Measurements from ENCODE around the gene SYNE2. TPM values are rescaled to one million over a fixed set of nuclear protein-coding genes. Genes with fewer than 3 reads are reported as not detected.

Gene SYNE2
- total and polyA plus RNA-seq, 10 of the 15 experiments (the other 5 are each of a cell fraction or from before 2014, with no cell fraction given) = 2.1 to 52.7 (median 38.1) TPM

DNA sequence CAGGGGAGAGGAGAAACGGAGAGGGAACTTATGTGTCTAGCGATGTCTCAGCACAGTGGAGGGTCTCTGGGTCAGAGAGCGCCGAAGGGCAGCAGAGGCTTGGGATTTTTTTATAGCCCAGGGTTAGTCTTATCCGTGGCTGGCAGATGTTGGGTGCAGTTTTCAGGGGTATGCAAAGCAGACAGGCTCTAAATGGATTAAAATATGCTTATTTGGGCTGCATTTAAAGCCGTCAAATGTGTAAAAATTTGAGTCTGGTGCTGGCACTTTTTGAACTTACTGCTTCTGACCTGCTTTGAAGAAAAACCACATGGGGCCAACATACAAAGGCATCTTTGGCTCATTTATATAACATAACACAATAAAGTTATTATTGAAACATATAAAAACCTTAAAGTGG, 262.6 kb downstream of the SYNE2 start:
- ATAC-seq (no peak), FAIRE-seq (no peak), DNase-seq (ENCODE audit: low read depth, low spot score) (no peak)
- ChIA-PET SMC1A (ENCODE audit: uncharacterized antibody, unreplicated experiment) (no interaction called here), POLR2A (no interaction called here), RAD21 (ENCODE audit: unreplicated experiment) (interaction anchor here (1.4 kb wide), 1 partner anchor 153 kb away, joined by 3 read pairs; no protein-coding TSS in a partner anchor), CTCF (interaction anchor here (1.3 kb wide), 1 partner anchor 188 kb away, joined by 3 read pairs; no protein-coding TSS in a partner anchor)
- Histone ChIP-seq H3K27ac (ENCODE audit: control insufficient read depth, insufficient read depth) (no peak overlapping the region), H3K79me2 (ENCODE audit: control insufficient read depth, insufficient read depth, low read length) (no peaks in the 10 kb centered on the region), H3K9me3 (replicated peaks; ENCODE audit: control insufficient read depth, insufficient read depth, low read length) (no peaks in the 10 kb centered on the region), H3K4me2 (ENCODE audit: control insufficient read depth, insufficient read depth) (no peak overlapping the region), H4K20me1 (ENCODE audit: control insufficient read depth, insufficient read depth) (no peaks in the 10 kb centered on the region), H3K9ac (ENCODE audit: control insufficient read depth, insufficient read depth, low read length) (no peak overlapping the region), H3K4me1 (ENCODE audit: control insufficient read depth, insufficient read depth, low read length) (no peaks in the 10 kb centered on the region), H3K36me3 (ENCODE audit: control insufficient read depth in 2 of 2, insufficient read depth in 2 of 2, low read length in 1 of 2) (peaks cover 9 to 15% of the 10 kb centered on the region in 2 experiments; a peak in 3 of 4 replicates), H3K4me3 (no peak overlapping the region), H3K27me3 (replicated peaks in 1 of 2; ENCODE audit: control insufficient read depth in 2 of 2, insufficient read depth in 2 of 2, low read length in 1 of 2) (no peaks in the 10 kb centered on the region), H2AFZ (ENCODE audit: control insufficient read depth, low read depth, low read length) (no peak overlapping the region)
- BruUV-seq (replicated peaks) = no TSS peak
- intact Hi-C loops (cut with micrococcal nuclease; ENCODE audit: unreplicated experiment) (no loop called here), in situ Hi-C loops (cut with MboI) (no loop called here)
- WGBS (ENCODE audit: insufficient coverage, insufficient replicate concordance, low lambda C conversion rate, missing lambda C conversion rate) = 76% methylated on average over 6 of the region's 6 CpGs
- TF ChIP-seq BRCA1 (IDR thresholded peaks at IDR 0.05; ENCODE audit: low read depth, low read length) (no peak), KDM1A (IDR thresholded peaks at IDR 0.05; ENCODE audit: borderline replicate concordance) (no peak), RUNX3 (IDR thresholded peaks at IDR 0.05; ENCODE audit: low read length) (no peak), ZNF207 (IDR thresholded peaks at IDR 0.05; ENCODE audit: borderline replicate concordance) (no peak), MTA3 (IDR thresholded peaks at IDR 0.05; ENCODE audit: borderline replicate concordance, low read length) (no peak), CHD2 (IDR thresholded peaks at IDR 0.05; ENCODE audit: borderline replicate concordance, low read depth, low read length) (no peak), ATF7 (IDR thresholded peaks at IDR 0.05; ENCODE audit: low read depth) (no peak), RFX5 (IDR thresholded peaks at IDR 0.05; ENCODE audit: low read depth, low read length) (no peak), NFYB (IDR thresholded peaks at IDR 0.05; ENCODE audit: insufficient read depth, low read depth, low read length) (no peak), BHLHE40 (IDR thresholded peaks at IDR 0.05; ENCODE audit: borderline replicate concordance in 1 of 2, low read depth in 2 of 2, low read length in 1 of 2) (no peak), NR2C2 (IDR thresholded peaks at IDR 0.05; ENCODE audit: borderline replicate concordance, control insufficient read depth, insufficient read length, low read depth) (no peak), FOXK2 (IDR thresholded peaks at IDR 0.05) (no peak), MYB (IDR thresholded peaks at IDR 0.05; ENCODE audit: borderline replicate concordance, low read depth, low read length) (no peak), NFIC (IDR thresholded peaks at IDR 0.05; ENCODE audit: low read depth, low read length) (no peak)
- TF ChIP-seq, protein P1, sequence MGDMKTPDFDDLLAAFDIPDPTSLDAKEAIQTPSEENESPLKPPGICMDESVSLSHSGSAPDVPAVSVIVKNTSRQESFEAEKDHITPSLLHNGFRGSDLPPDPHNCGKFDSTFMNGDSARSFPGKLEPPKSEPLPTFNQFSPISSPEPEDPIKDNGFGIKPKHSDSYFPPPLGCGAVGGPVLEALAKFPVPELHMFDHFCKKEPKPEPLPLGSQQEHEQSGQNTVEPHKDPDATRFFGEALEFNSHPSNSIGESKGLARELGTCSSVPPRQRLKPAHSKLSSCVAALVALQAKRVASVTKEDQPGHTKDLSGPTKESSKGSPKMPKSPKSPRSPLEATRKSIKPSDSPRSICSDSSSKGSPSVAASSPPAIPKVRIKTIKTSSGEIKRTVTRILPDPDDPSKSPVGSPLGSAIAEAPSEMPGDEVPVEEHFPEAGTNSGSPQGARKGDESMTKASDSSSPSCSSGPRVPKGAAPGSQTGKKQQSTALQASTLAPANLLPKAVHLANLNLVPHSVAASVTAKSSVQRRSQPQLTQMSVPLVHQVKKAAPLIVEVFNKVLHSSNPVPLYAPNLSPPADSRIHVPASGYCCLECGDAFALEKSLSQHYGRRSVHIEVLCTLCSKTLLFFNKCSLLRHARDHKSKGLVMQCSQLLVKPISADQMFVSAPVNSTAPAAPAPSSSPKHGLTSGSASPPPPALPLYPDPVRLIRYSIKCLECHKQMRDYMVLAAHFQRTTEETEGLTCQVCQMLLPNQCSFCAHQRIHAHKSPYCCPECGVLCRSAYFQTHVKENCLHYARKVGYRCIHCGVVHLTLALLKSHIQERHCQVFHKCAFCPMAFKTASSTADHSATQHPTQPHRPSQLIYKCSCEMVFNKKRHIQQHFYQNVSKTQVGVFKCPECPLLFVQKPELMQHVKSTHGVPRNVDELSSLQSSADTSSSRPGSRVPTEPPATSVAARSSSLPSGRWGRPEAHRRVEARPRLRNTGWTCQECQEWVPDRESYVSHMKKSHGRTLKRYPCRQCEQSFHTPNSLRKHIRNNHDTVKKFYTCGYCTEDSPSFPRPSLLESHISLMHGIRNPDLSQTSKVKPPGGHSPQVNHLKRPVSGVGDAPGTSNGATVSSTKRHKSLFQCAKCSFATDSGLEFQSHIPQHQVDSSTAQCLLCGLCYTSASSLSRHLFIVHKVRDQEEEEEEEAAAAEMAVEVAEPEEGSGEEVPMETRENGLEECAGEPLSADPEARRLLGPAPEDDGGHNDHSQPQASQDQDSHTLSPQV (IDR thresholded peaks at IDR 0.05) = no peak
- TF ChIP-seq, protein P2, sequence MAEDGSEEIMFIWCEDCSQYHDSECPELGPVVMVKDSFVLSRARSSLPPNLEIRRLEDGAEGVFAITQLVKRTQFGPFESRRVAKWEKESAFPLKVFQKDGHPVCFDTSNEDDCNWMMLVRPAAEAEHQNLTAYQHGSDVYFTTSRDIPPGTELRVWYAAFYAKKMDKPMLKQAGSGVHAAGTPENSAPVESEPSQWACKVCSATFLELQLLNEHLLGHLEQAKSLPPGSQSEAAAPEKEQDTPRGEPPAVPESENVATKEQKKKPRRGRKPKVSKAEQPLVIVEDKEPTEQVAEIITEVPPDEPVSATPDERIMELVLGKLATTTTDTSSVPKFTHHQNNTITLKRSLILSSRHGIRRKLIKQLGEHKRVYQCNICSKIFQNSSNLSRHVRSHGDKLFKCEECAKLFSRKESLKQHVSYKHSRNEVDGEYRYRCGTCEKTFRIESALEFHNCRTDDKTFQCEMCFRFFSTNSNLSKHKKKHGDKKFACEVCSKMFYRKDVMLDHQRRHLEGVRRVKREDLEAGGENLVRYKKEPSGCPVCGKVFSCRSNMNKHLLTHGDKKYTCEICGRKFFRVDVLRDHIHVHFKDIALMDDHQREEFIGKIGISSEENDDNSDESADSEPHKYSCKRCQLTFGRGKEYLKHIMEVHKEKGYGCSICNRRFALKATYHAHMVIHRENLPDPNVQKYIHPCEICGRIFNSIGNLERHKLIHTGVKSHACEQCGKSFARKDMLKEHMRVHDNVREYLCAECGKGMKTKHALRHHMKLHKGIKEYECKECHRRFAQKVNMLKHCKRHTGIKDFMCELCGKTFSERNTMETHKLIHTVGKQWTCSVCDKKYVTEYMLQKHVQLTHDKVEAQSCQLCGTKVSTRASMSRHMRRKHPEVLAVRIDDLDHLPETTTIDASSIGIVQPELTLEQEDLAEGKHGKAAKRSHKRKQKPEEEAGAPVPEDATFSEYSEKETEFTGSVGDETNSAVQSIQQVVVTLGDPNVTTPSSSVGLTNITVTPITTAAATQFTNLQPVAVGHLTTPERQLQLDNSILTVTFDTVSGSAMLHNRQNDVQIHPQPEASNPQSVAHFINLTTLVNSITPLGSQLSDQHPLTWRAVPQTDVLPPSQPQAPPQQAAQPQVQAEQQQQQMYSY (CRISPR knock-in tag; IDR thresholded peaks at IDR 0.05) = no peak
- TF ChIP-seq, protein P3, sequence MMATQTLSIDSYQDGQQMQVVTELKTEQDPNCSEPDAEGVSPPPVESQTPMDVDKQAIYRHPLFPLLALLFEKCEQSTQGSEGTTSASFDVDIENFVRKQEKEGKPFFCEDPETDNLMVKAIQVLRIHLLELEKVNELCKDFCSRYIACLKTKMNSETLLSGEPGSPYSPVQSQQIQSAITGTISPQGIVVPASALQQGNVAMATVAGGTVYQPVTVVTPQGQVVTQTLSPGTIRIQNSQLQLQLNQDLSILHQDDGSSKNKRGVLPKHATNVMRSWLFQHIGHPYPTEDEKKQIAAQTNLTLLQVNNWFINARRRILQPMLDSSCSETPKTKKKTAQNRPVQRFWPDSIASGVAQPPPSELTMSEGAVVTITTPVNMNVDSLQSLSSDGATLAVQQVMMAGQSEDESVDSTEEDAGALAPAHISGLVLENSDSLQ (IDR thresholded peaks at IDR 0.05) = no peak
